Neural progenitor cell (in vitro differentiated cells): Measurements from ENCODE around the gene UVSSA. TPM values are rescaled to one million over a fixed set of nuclear protein-coding genes. Genes with fewer than 3 reads are reported as not detected.

Source experiments
- DNase-seq: peaks from one replicate; pipeline ENCODE4 v3.0.0-alpha.2; 2016; ENCODE audit warnings: low spot score
- H2AFZ ChIP-seq: fragments of 200-600 bp; sonication (generic); replicated peaks from 2 replicates; pipeline ENCODE4 v1.6.1; 2016; ENCODE audit warnings: antibody characterized with exemption
- H3F3A ChIP-seq: fragments of 200-600 bp; sonication (generic); 2 replicates; pipeline ENCODE4 v1.6.1; 2016; ENCODE audit warnings: antibody characterized with exemption, low read depth
- H3K27ac ChIP-seq: fragments of 200-600 bp; sonication (generic); 2 replicates; pipeline ENCODE4 v1.5.1; 2016; ENCODE audit warnings: mild to moderate bottlenecking
- H3K27me3 ChIP-seq: fragments of 200-600 bp; sonication (generic); 2 replicates; pipeline ENCODE4 v1.6.1; 2016; ENCODE audit warnings: mild to moderate bottlenecking, moderate library complexity
- H3K36me3 ChIP-seq: fragments of 200-600 bp; sonication (generic); 2 replicates; pipeline ENCODE4 v1.5.1; 2016
- H3K4me1 ChIP-seq: fragments of 200-600 bp; sonication (generic); 2 replicates; pipeline ENCODE4 v1.6.1; 2016; ENCODE audit warnings: mixed run types
- H3K4me2 ChIP-seq: fragments of 200-600 bp; sonication (generic); 2 replicates; pipeline ENCODE4 v1.6.1; 2016
- H3K4me3 ChIP-seq: fragments of 200-600 bp; sonication (generic); 2 replicates; pipeline ENCODE4 v1.5.1; 2016
- H3K79me2 ChIP-seq: fragments of 200-600 bp; sonication (generic); 2 replicates; pipeline ENCODE4 v1.6.1; 2016; ENCODE audit warnings: low read depth
- H3K9ac ChIP-seq: fragments of 200-600 bp; sonication (generic); 2 replicates; pipeline ENCODE4 v1.6.1; 2016
- H3K9me3 ChIP-seq: fragments of 200-600 bp; sonication (generic); 2 replicates; pipeline ENCODE4 v1.5.1; 2016; ENCODE audit warnings: low read depth
- H4K20me1 ChIP-seq: fragments of 200-600 bp; sonication (generic); 2 replicates; pipeline ENCODE4 v1.6.1; 2016; ENCODE audit warnings: low read depth
- H3K27ac Mint-ChIP-seq: 3 replicates; pipeline ENCODE4 v1.8.0; 2021; ENCODE audit warnings: mixed read lengths
- H3K27me3 Mint-ChIP-seq: 2 replicates; pipeline ENCODE4 v1.8.0; 2022; ENCODE audit warnings: low read depth, mild to moderate bottlenecking, inconsistent platforms, moderate library complexity, mixed read lengths; ENCODE audit not compliant: insufficient read depth
- H3K36me3 Mint-ChIP-seq: 3 replicates; pipeline ENCODE4 v1.8.0; 2021; ENCODE audit warnings: mixed read lengths
- H3K4me1 Mint-ChIP-seq: 3 replicates; pipeline ENCODE4 v1.8.0; 2021; ENCODE audit warnings: mixed read lengths
- H3K4me3 Mint-ChIP-seq: 3 replicates; pipeline ENCODE4 v1.8.0; 2021; ENCODE audit warnings: mild to moderate bottlenecking, moderate library complexity, mixed read lengths
- H3K9me3 Mint-ChIP-seq: 3 replicates; pipeline ENCODE4 v1.8.0; 2020; ENCODE audit warnings: mixed read lengths
- EZH2 ChIP-seq: fragments of 200-600 bp; sonication (generic); IDR thresholded peaks from 2 replicates; pipeline ENCODE4 v1.6.1; 2017; ENCODE audit warnings: antibody characterized with exemption, mild to moderate bottlenecking, moderate library complexity
- EZH2phosphoT487 ChIP-seq: fragments of 200-600 bp; sonication (generic); IDR thresholded peaks from 2 replicates; pipeline ENCODE4 v1.6.1; 2017; ENCODE audit warnings: antibody characterized with exemption
- total RNA-seq: library from RNA; depleted of rRNA; stranded (reverse); fragments of >200 nt; gene quantifications from 2 replicates; pipeline ENCODE4 v1.2.3, GENCODE V29; 2015; ENCODE audit warnings: low replicate concordance
- TF ChIP-seq, protein P1 (sequence below): fragments of 200-600 bp; sonication (generic); IDR thresholded peaks from 2 replicates; pipeline ENCODE4 v1.5.1; 2017; ENCODE audit warnings: antibody characterized with exemption, mild to moderate bottlenecking

The UVSSA gene
- total RNA-seq, 1 donor from 2014 or later: 10.9 TPM

DNA sequence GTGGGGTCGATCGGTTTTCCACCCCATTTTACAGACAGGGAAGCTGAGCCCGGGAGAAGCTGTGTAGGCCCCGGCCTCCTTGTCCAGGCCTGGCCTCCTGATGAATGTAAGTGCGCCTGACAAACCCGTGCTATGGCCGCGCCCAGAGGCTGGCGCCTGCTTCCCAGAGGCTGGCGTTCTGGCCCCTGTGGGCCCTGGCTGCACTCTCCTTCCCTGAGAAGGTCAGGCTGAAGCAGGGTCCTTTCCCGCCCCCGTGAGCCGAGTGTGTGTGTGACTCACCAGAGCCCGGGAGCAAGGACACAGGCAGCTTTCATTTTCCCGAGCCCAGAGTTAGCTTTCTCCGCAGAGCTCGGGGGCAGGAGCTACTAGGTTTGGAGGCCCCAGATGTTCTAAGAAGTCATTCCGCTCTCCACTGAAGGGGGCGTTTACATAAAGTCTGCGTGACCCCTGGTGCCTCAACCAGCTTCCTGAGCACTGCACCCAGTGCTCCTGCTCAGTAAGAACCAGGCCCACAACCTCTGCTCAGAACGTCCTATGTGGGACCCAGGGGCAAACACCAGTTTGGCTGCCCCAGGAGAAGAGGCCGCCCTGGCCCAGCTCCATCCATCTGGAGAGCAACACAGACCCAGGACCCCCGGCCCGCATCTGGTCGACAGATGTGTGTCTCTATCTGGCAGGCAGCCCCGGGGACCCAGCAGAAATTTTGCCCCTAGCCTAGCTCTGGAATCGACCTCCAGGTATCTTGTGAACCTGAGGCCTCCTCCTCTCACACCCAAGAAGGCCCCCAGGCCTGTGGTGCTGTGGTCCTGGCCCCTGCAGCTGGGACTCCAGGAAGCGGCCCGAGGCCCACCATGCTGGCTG, 13.6 kb downstream of the UVSSA start:
- Histone ChIP-seq H3K4me3 (no peak overlapping the region), H3K9me3 (no peaks in the 10 kb centered on the region), H3K9ac (no peak overlapping the region), H2AFZ (no peak overlapping the region), H3K27me3 (no peaks in the 10 kb centered on the region), H3F3A (no peaks in the 10 kb centered on the region), H4K20me1 (peaks cover 2% of the 10 kb centered on the region), H3K27ac (no peak overlapping the region), H3K36me3 (no peaks in the 10 kb centered on the region), H3K4me2 (no peak overlapping the region), H3K4me1 (no peaks in the 10 kb centered on the region), H3K79me2 (no peaks in the 10 kb centered on the region)
- no peak overlapping the region for H3K4me3 Mint-ChIP-seq
- peaks cover 7% of the 10 kb centered on the region for H3K4me1 Mint-ChIP-seq
- no peaks in the 10 kb centered on the region for H3K36me3 Mint-ChIP-seq
- no peak for DNase-seq
- no peaks in the 10 kb centered on the region for H3K9me3 Mint-ChIP-seq
- peaks cover 6% of the 10 kb centered on the region for H3K27me3 Mint-ChIP-seq
- no peak overlapping the region for H3K27ac Mint-ChIP-seq
- no peak for TF ChIP-seq EZH2phosphoT487
- TF ChIP-seq, protein P1, sequence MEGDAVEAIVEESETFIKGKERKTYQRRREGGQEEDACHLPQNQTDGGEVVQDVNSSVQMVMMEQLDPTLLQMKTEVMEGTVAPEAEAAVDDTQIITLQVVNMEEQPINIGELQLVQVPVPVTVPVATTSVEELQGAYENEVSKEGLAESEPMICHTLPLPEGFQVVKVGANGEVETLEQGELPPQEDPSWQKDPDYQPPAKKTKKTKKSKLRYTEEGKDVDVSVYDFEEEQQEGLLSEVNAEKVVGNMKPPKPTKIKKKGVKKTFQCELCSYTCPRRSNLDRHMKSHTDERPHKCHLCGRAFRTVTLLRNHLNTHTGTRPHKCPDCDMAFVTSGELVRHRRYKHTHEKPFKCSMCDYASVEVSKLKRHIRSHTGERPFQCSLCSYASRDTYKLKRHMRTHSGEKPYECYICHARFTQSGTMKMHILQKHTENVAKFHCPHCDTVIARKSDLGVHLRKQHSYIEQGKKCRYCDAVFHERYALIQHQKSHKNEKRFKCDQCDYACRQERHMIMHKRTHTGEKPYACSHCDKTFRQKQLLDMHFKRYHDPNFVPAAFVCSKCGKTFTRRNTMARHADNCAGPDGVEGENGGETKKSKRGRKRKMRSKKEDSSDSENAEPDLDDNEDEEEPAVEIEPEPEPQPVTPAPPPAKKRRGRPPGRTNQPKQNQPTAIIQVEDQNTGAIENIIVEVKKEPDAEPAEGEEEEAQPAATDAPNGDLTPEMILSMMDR: no peak
- TF ChIP-seq EZH2: no peak

DNA sequence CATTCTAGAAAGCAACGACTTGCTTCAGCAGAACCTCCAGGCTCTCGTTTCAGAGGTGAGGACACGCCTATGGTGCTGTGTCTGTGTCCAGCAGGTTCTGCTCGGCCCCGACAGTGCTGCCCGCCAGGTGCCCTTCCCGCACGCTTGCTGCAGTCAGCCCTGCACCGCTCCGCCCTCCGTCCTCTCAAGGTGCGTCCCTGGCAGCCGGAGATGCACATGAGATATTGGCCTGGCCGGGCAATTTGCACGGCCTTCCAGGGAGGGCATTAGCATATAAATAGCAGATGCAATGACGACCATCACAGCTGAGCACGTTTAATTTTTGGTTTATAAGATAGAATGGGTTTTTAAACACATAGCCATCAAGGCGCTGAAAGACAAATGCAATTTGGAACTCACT, 14.4 kb downstream of the UVSSA start:
- no peak overlapping the region for H3K27ac Mint-ChIP-seq
- Histone ChIP-seq H3K27ac (no peak overlapping the region), H3K4me1 (no peaks in the 10 kb centered on the region), H3K9me3 (no peaks in the 10 kb centered on the region), H3K4me2 (no peak overlapping the region), H3K9ac (no peak overlapping the region), H3K36me3 (no peaks in the 10 kb centered on the region), H3K4me3 (no peak overlapping the region), H2AFZ (no peak overlapping the region), H3K27me3 (no peaks in the 10 kb centered on the region), H3K79me2 (no peaks in the 10 kb centered on the region), H3F3A (no peaks in the 10 kb centered on the region), H4K20me1 (peaks cover 2% of the 10 kb centered on the region)
- no peaks in the 10 kb centered on the region for H3K9me3 Mint-ChIP-seq
- no peak for DNase-seq
- TF ChIP-seq, protein P1: no peak
- TF ChIP-seq EZH2phosphoT487: no peak
- no peak for TF ChIP-seq EZH2
- H3K4me1 Mint-ChIP-seq: peaks cover 7% of the 10 kb centered on the region
- no peaks in the 10 kb centered on the region for H3K36me3 Mint-ChIP-seq
- H3K4me3 Mint-ChIP-seq: no peak overlapping the region
- H3K27me3 Mint-ChIP-seq: peaks cover 4% of the 10 kb centered on the region

GRCh38 chr4:1362046-1362445, 15.0 kb downstream of the UVSSA start:
- no peaks in the 10 kb centered on the region for H3K4me1 ChIP-seq
- H3K4me3 ChIP-seq: no peak overlapping the region
- H3K9ac ChIP-seq: no peak overlapping the region
- H3K9me3 ChIP-seq: no peaks in the 10 kb centered on the region
- H4K20me1 ChIP-seq: peaks cover 2% of the 10 kb centered on the region
- no peaks in the 10 kb centered on the region for H3F3A ChIP-seq
- H3K27ac Mint-ChIP-seq: no peak overlapping the region
- no peaks in the 10 kb centered on the region for H3K27me3 ChIP-seq
- peaks cover 7% of the 10 kb centered on the region for H3K4me1 Mint-ChIP-seq
- no peak overlapping the region for H3K4me2 ChIP-seq
- H2AFZ ChIP-seq: no peak overlapping the region
- no peaks in the 10 kb centered on the region for H3K79me2 ChIP-seq
- H3K4me3 Mint-ChIP-seq: no peak overlapping the region
- no peak for DNase-seq
- H3K36me3 Mint-ChIP-seq: no peaks in the 10 kb centered on the region
- no peaks in the 10 kb centered on the region for H3K9me3 Mint-ChIP-seq
- no peak overlapping the region for H3K27ac ChIP-seq
- no peaks in the 10 kb centered on the region for H3K36me3 ChIP-seq
- TF ChIP-seq, protein P1: no peak
- TF ChIP-seq EZH2: no peak
- TF ChIP-seq EZH2phosphoT487: no peak
- H3K27me3 Mint-ChIP-seq: peaks cover 4% of the 10 kb centered on the region
